T-helper 1 cell treated with Interleukin-12 subunit alpha and Interleukin-12 subunit beta and Interleukin-4 antibody, amounts not matched to agents 30 μg/mL and 1 μg/mL, for 36 hours (primary cell): ENCODE data around the gene WIPI1.
A peak's percentile ranks its signal among the peaks of the same experiment; 100 is the strongest.
"Not testable (repeated sequence)": the region's sequence is repeated elsewhere in the genome, so short reads cannot be mapped to it uniquely, and the experiment has no call there.

Experiments
- H3K27ac Mint-ChIP-seq: one replicate; pipeline ENCODE4 v1.8.0; 2021; ENCODE audit warnings: mild to moderate bottlenecking, mixed read lengths
- H3K27me3 Mint-ChIP-seq: one replicate; pipeline ENCODE4 v1.8.0; 2021; ENCODE audit warnings: low read depth, mixed read lengths
- H3K36me3 Mint-ChIP-seq: one replicate; pipeline ENCODE4 v1.8.0; 2021; ENCODE audit warnings: low read depth, mixed read lengths
- H3K4me1 Mint-ChIP-seq: one replicate; pipeline ENCODE4 v1.8.0; 2021; ENCODE audit warnings: low read depth, mixed read lengths
- H3K4me3 Mint-ChIP-seq: one replicate; pipeline ENCODE4 v1.8.0; 2021; ENCODE audit warnings: mild to moderate bottlenecking, moderate library complexity, mixed read lengths
- H3K9me3 Mint-ChIP-seq: one replicate; pipeline ENCODE4 v1.8.0; 2021; ENCODE audit warnings: mixed read lengths

Gene WIPI1

GRCh38 chr17:68383120-68383442 is 74.2 kb downstream of the WIPI1 start:
- Mint-ChIP-seq H3K36me3 (peaks cover 1% of the 10 kb centered on the region), H3K4me3 (no peak overlapping the region), H3K27ac (no peak overlapping the region), H3K9me3 (no peaks in the 10 kb centered on the region), H3K4me1 (peaks cover 16% of the 10 kb centered on the region), H3K27me3 (peaks cover 8% of the 10 kb centered on the region)

DNA sequence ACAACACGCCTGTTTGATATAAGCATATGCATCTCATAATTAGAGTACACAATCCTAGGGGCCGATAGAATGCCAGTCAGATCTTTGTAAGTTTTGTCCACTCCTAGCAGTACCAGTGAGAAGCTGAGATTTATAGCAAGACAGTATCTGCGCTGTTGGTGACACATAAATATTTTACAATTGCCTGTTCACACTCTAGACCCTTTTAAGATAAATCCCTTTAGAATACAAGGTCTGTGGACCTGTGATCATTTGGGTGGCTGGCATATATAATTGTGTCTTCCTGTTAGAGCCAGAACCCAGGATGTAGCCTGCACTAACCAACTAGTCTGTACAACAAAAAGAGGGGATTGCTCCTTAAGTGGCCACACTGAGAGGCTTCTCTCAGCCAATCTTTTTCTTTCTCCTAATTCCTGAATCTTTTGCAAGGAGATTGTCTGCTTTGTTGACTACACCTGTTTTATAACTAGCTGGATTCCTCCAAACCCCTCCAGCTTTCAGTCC is 74.7 kb downstream of the WIPI1 start:
- H3K4me1 Mint-ChIP-seq: peaks cover 16% of the 10 kb centered on the region
- peaks cover 1% of the 10 kb centered on the region for H3K36me3 Mint-ChIP-seq
- H3K27ac Mint-ChIP-seq: no peak overlapping the region
- no peak overlapping the region for H3K4me3 Mint-ChIP-seq
- H3K9me3 Mint-ChIP-seq: no peaks in the 10 kb centered on the region
- peaks cover 8% of the 10 kb centered on the region for H3K27me3 Mint-ChIP-seq

DNA sequence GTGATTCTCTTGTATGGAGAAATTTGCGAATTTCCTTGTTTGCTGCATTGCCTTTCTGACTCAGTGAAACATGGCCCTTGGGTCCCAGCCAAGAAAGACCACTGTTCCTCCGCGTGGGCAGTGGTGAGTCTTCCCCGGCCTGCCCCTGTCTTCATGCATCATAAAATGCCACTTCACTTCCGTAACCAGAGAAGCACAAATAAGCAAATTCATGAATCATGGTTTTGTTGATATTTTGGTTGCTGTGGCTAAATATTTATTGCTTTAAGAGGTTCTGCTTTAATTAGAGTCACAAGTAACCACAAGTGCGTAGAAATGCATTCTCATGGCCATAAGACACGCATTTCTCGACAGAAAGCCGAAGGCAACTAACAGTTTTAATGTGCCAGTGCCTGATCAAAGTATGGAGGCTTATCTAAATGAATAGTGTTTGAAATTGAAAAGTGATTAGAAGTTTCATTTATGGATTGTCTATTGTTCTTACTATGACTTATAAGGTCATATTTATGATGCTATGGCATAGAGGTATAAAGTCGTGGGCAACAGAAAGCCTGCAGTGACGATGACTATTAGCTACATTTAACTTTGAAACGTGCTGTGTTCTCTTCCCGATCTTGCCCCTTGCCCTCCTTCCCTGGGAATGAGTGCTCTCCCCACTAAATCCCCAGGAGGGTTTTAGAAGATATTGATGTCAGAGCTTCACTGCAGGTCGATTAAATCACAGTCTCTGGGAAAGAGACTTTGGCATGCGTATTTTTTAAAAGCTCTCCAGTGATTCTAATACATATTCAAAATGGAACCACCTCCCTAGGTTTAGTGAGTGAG is 76.0 kb downstream of the WIPI1 start:
- no peaks in the 10 kb centered on the region for H3K9me3 Mint-ChIP-seq
- peaks cover 16% of the 10 kb centered on the region for H3K4me1 Mint-ChIP-seq
- no peak overlapping the region for H3K4me3 Mint-ChIP-seq
- peaks cover 1% of the 10 kb centered on the region for H3K36me3 Mint-ChIP-seq
- H3K27me3 Mint-ChIP-seq: peaks cover 8% of the 10 kb centered on the region
- no peak overlapping the region for H3K27ac Mint-ChIP-seq

GRCh38 chr17:68379692-68380677 is 77.3 kb downstream of the WIPI1 start:
- no peaks in the 10 kb centered on the region for H3K9me3 Mint-ChIP-seq
- H3K4me1 Mint-ChIP-seq: peaks cover 16% of the 10 kb centered on the region
- peaks cover 1% of the 10 kb centered on the region for H3K36me3 Mint-ChIP-seq
- peaks cover 12% of the 10 kb centered on the region for H3K27me3 Mint-ChIP-seq
- H3K27ac Mint-ChIP-seq: peak overlapping the region; percentile 46
- H3K4me3 Mint-ChIP-seq: no peak overlapping the region

DNA sequence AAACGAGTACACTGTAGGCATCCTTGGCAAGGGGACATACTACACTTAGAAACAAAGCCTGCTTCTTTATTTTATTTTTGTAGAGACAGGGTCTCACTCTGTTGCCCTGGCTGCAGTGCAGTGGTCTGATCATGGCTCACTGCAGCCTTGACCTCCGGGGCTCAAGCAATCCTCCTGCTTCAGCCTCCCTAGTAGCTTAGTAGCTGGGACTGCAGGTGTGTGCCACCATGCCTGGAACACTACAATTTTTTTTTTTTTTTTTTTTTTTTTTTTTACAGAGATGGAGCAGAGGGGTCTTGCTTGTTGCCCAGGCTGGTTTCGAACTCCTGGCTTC is 78.2 kb downstream of the WIPI1 start:
- no peak overlapping the region for H3K4me3 Mint-ChIP-seq
- H3K9me3 Mint-ChIP-seq: no peaks in the 10 kb centered on the region
- H3K4me1 Mint-ChIP-seq: peaks cover 10% of the 10 kb centered on the region
- no peak overlapping the region for H3K27ac Mint-ChIP-seq
- peaks cover 15% of the 10 kb centered on the region for H3K27me3 Mint-ChIP-seq
- H3K36me3 Mint-ChIP-seq: peaks cover 1% of the 10 kb centered on the region

DNA sequence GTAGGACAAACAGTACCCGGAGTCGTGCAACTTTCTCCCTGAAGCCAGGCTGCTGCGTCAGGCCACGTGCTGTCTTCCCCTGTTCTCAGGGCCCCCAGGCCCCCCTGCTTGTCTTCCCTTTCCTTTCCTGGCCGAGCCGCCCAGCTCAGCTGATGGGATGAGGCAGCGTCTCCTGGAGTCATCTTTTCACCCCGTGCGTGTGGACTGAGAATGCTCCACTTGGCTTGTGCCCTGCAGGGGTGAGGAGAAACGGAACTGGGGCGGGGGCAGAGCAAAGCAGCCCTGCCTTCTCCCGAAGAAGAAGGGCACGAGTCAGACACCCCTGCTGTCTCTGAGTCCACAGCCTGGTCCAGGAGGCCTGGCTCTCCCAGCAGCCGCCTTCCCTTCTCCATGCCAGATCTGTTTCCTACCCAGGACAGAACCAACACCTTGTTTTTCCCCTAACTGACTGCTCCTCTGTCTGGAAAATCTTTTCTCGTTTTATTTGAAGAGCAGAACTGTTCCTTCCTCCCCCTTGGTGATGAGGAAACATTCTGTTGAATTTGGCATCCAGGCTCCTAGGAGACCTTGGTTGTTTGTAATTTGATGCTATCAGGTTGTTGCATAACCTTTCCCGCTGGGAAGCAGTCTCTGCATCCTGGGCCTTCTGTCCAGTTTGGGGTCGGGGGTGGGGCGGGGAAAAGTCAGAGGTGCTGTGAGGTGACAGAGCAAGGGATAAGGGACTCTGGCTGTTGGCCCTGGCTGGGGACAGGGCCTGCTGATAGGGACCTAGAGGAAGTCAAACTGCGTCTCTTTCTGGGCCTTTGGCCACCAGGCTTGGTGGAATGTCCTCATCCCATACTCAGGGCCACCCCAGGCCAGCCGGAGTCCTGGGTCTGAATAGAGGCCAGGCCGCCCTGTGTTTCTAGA is 78.8 kb downstream of the WIPI1 start:
- Mint-ChIP-seq H3K27me3 (peaks cover 16% of the 10 kb centered on the region), H3K4me3 (no peak overlapping the region), H3K36me3 (peaks cover 1% of the 10 kb centered on the region), H3K27ac (no peak overlapping the region), H3K9me3 (no peaks in the 10 kb centered on the region), H3K4me1 (peaks cover 4% of the 10 kb centered on the region)

- Mint-ChIP-seq H3K4me3 (no peak overlapping the region), H3K27me3 (peaks cover 16% of the 10 kb centered on the region), H3K36me3 (peaks cover 1% of the 10 kb centered on the region), H3K4me1 (no peaks in the 10 kb centered on the region), H3K27ac (peak overlapping the region; percentile 33), H3K9me3 (no peaks in the 10 kb centered on the region)
Measured at GRCh38 chr17:68377771-68378267, 79.5 kb downstream of the WIPI1 start.

DNA sequence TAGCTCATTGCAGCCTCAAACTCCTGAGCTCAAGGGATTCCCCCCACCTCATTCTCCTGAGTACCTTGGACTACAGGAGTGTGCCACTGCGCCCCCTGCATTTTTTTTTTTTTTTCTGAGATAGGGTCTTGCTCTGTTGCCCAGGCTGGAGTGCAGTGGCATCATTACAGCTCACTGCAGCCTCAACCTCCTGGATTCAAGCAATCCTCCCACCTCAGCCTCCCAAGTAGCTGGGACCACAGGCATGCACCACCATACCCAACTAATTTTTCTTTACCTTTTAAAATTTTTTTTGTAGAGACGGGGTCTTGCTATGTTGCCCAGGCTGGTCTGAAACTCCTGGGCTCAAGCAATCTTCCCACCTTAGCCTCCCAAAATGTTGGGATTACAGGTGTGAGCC is 81.1 kb downstream of the WIPI1 start:
- H3K27me3 Mint-ChIP-seq: peaks cover 11% of the 10 kb centered on the region
- H3K36me3 Mint-ChIP-seq, H3K9me3 Mint-ChIP-seq, H3K4me3 Mint-ChIP-seq, H3K4me1 Mint-ChIP-seq, H3K27ac Mint-ChIP-seq: not testable (repeated sequence)

GRCh38 chr17:68375566-68375965 is 81.7 kb downstream of the WIPI1 start:
- Mint-ChIP-seq H3K9me3 (no peaks in the 10 kb centered on the region), H3K27ac (no peak overlapping the region), H3K27me3 (peaks cover 9% of the 10 kb centered on the region), H3K36me3 (peaks cover 6% of the 10 kb centered on the region), H3K4me1 (no peaks in the 10 kb centered on the region), H3K4me3 (no peak overlapping the region)
